ENCODE data around the gene ARHGEF12.

ARHGEF12 gene

GRCh38 chr11:120317689-120318480 lies 18.3 kb upstream of the ARHGEF12 start:
- DNase-seq (ENCODE audit: low read depth): no peak
- no peak for TF ChIP-seq CTCF (conservative IDR thresholded peaks at IDR 0.05; ENCODE audit: low read depth, low read length)
- H3K4me3 ChIP-seq (ENCODE audit: low read length): no peak overlapping the region

- no peak for DNase-seq (ENCODE audit: low read depth)
- no peak for TF ChIP-seq CTCF (conservative IDR thresholded peaks at IDR 0.05; ENCODE audit: low read depth, low read length)
- H3K4me3 ChIP-seq (ENCODE audit: low read length): no peak overlapping the region
Observed at GRCh38 chr11:120318906-120319305, 17.3 kb upstream of the ARHGEF12 start.

GRCh38 chr11:120324932-120325810 lies 11.0 kb upstream of the ARHGEF12 start, which contains the start of gene TLCD5:
TSS of gene TLCD5 (plus strand) at chr11:120325299. CDS start at chr11:120327442, 2,143 bp downstream.
- DNase-seq (ENCODE audit: low read depth): no peak
- TF ChIP-seq CTCF (conservative IDR thresholded peaks at IDR 0.05; ENCODE audit: low read depth, low read length): peak; percentile 25
- peak within 1 kb of the TSS; percentile 73 for H3K4me3 ChIP-seq (ENCODE audit: low read length)

- TF ChIP-seq CTCF (conservative IDR thresholded peaks at IDR 0.05; ENCODE audit: low read depth, low read length): no peak
- peak overlapping the region; percentile 73 for H3K4me3 ChIP-seq (ENCODE audit: low read length)
- DNase-seq (ENCODE audit: low read depth): no peak
Observed at GRCh38 chr11:120326228-120326627, 10.0 kb upstream of the ARHGEF12 start.

GRCh38 chr11:120326845-120327281 lies 9.3 kb upstream of the ARHGEF12 start:
- no peak for DNase-seq (ENCODE audit: low read depth)
- TF ChIP-seq CTCF (conservative IDR thresholded peaks at IDR 0.05; ENCODE audit: low read depth, low read length): no peak
- H3K4me3 ChIP-seq (ENCODE audit: low read length): peak overlapping the region; percentile 73

- DNase-seq (ENCODE audit: low read depth): no peak
- no peak for TF ChIP-seq CTCF (conservative IDR thresholded peaks at IDR 0.05; ENCODE audit: low read depth, low read length)
Observed at GRCh38 chr11:120327311-120327710, 8.9 kb upstream of the ARHGEF12 start.

More at GRCh38 chr11:120327311-120327710, 8.9 kb upstream of the ARHGEF12 start:
- H3K4me3 ChIP-seq (ENCODE audit: low read length): peak overlapping the region; percentile 16
